ENCODE data around the gene ARHGEF16. TPM values are rescaled to one million over a fixed set of nuclear protein-coding genes. Genes with fewer than 3 reads are reported as not detected.

The ARHGEF16 gene
- total RNA-seq, 1 donor from 2014 or later = 33.0 TPM

GRCh38 chr1:3478187-3478586 lies 23.7 kb downstream of the ARHGEF16 start:
- no peak for DNase-seq (ENCODE audit: low read depth)
- no peak for TF ChIP-seq CTCF (IDR thresholded peaks at IDR 0.05; ENCODE audit: insufficient read depth, low read length, poor library complexity, severe bottlenecking)

GRCh38 chr1:3479511-3480368 lies 25.3 kb downstream of the ARHGEF16 start:
- Histone ChIP-seq H3K4me3 (ENCODE audit: low read depth, low read length) (no peak overlapping the region), H3K36me3 (ENCODE audit: control insufficient read depth, insufficient read depth, low read length) (no peaks in the 10 kb centered on the region), H3K27me3 (ENCODE audit: control insufficient read depth, insufficient read depth, low read length) (peaks cover 3% of the 10 kb centered on the region)
- TF ChIP-seq CTCF (IDR thresholded peaks at IDR 0.05; ENCODE audit: insufficient read depth, low read length, poor library complexity, severe bottlenecking) = no peak
- no peak for DNase-seq (ENCODE audit: low read depth)

More at GRCh38 chr1:3478187-3478586, 23.7 kb downstream of the ARHGEF16 start:
- Histone ChIP-seq H3K36me3 (ENCODE audit: control insufficient read depth, insufficient read depth, low read length) (no peaks in the 10 kb centered on the region), H3K27me3 (ENCODE audit: control insufficient read depth, insufficient read depth, low read length) (no peaks in the 10 kb centered on the region), H3K4me3 (ENCODE audit: low read depth, low read length) (no peak overlapping the region)

GRCh38 chr1:3480369-3480719 lies 25.9 kb downstream of the ARHGEF16 start:
- DNase-seq (ENCODE audit: low read depth) = no peak
- no peak for TF ChIP-seq CTCF (IDR thresholded peaks at IDR 0.05; ENCODE audit: insufficient read depth, low read length, poor library complexity, severe bottlenecking)
- H3K4me3 ChIP-seq (ENCODE audit: low read depth, low read length) = no peak overlapping the region

GRCh38 chr1:3481046-3481445 lies 26.6 kb downstream of the ARHGEF16 start:
- no peak for DNase-seq (ENCODE audit: low read depth)
- H3K36me3 ChIP-seq (ENCODE audit: control insufficient read depth, insufficient read depth, low read length) = no peaks in the 10 kb centered on the region
- no peak for TF ChIP-seq CTCF (IDR thresholded peaks at IDR 0.05; ENCODE audit: insufficient read depth, low read length, poor library complexity, severe bottlenecking)
- no peak overlapping the region for H3K4me3 ChIP-seq (ENCODE audit: low read depth, low read length)
- peaks cover 3% of the 10 kb centered on the region for H3K27me3 ChIP-seq (ENCODE audit: control insufficient read depth, insufficient read depth, low read length)

More at GRCh38 chr1:3480369-3480719, 25.9 kb downstream of the ARHGEF16 start:
- Histone ChIP-seq H3K36me3 (ENCODE audit: control insufficient read depth, insufficient read depth, low read length) (no peaks in the 10 kb centered on the region), H3K27me3 (ENCODE audit: control insufficient read depth, insufficient read depth, low read length) (peaks cover 3% of the 10 kb centered on the region)

GRCh38 chr1:3481836-3482375 lies 27.4 kb downstream of the ARHGEF16 start:
- H3K27me3 ChIP-seq (ENCODE audit: control insufficient read depth, insufficient read depth, low read length) = peaks cover 3% of the 10 kb centered on the region
- H3K36me3 ChIP-seq (ENCODE audit: control insufficient read depth, insufficient read depth, low read length) = no peaks in the 10 kb centered on the region
- DNase-seq (ENCODE audit: low read depth) = no peak
- no peak for TF ChIP-seq CTCF (IDR thresholded peaks at IDR 0.05; ENCODE audit: insufficient read depth, low read length, poor library complexity, severe bottlenecking)
- H3K4me3 ChIP-seq (ENCODE audit: low read depth, low read length) = no peak overlapping the region
